Measurements from ENCODE around the gene BRD4. TPM values are rescaled to one million over a fixed set of nuclear protein-coding genes. Genes with fewer than 3 reads are reported as not detected.
"Not testable (repeated sequence)": the region's sequence is repeated elsewhere in the genome, so short reads cannot be mapped to it uniquely, and the experiment has no call there.

BRD4 gene
- total RNA-seq, 4 donors from 2014 or later: 54.8 to 111 (median 68.3) TPM

GRCh38 chr19:15340086-15340485 is 7.7 kb upstream of the BRD4 start:
- WGBS: 98% methylated on average over 4 of the region's 4 CpGs
- Histone ChIP-seq H3K9me3 (no peaks in the 10 kb centered on the region), H3K27me3 (no peaks in the 10 kb centered on the region), H3K4me1 (no peaks in the 10 kb centered on the region), H3K36me3 (peaks cover 9% of the 10 kb centered on the region), H3K27ac (no peak overlapping the region), H3K4me3 (no peak overlapping the region)
- no peak for TF ChIP-seq POLR2AphosphoS5 (IDR thresholded peaks at IDR 0.05)
- TF ChIP-seq EP300 (IDR thresholded peaks at IDR 0.05): no peak
- no peak for TF ChIP-seq POLR2A (IDR thresholded peaks at IDR 0.05)
- no peak for DNase-seq (ENCODE audit: low spot score in 2 of 2)

- no peak for TF ChIP-seq EP300 (IDR thresholded peaks at IDR 0.05)
- no peak for TF ChIP-seq CTCF (IDR thresholded peaks at IDR 0.05)
- TF ChIP-seq POLR2A (IDR thresholded peaks at IDR 0.05): no peak
- TF ChIP-seq POLR2AphosphoS5 (IDR thresholded peaks at IDR 0.05): no peak
- no peaks in the 10 kb centered on the region for H3K27me3 ChIP-seq
- H3K36me3 ChIP-seq: no peaks in the 10 kb centered on the region
- H3K27ac ChIP-seq: no peak overlapping the region
- DNase-seq (ENCODE audit: low spot score in 2 of 2): no peak
- H3K4me3 ChIP-seq: no peak overlapping the region
- 56% methylated on average over 8 of the region's 8 CpGs for WGBS
- peaks cover 13% of the 10 kb centered on the region for H3K4me1 ChIP-seq
- no peaks in the 10 kb centered on the region for H3K9me3 ChIP-seq
Observed at GRCh38 chr19:15337202-15337601, 4.9 kb upstream of the BRD4 start.

GRCh38 chr19:15335992-15336391 is 3.7 kb upstream of the BRD4 start:
- not testable (repeated sequence) for H3K36me3 ChIP-seq; H3K27me3 ChIP-seq; DNase-seq (ENCODE audit: low spot score in 2 of 2); H3K4me3 ChIP-seq; H3K27ac ChIP-seq; H3K9me3 ChIP-seq
- 77% methylated on average over 7 of the region's 7 CpGs for WGBS
- peaks cover 13% of the 10 kb centered on the region for H3K4me1 ChIP-seq

GRCh38 chr19:15331419-15332310 is 674 bp downstream of the BRD4 start:
- peaks cover 54% of the 10 kb centered on the region for H3K4me1 ChIP-seq
- H3K36me3 ChIP-seq: no peaks in the 10 kb centered on the region
- H3K4me3 ChIP-seq: peak overlapping the region; percentile 95
- H3K27ac ChIP-seq: peak overlapping the region; percentile 98
- no peak for TF ChIP-seq POLR2A (IDR thresholded peaks at IDR 0.05)
- TF ChIP-seq POLR2AphosphoS5 (IDR thresholded peaks at IDR 0.05): peak in 2 of 3 donors; percentile 55 to 72
- no peaks in the 10 kb centered on the region for H3K27me3 ChIP-seq
- DNase-seq (ENCODE audit: low spot score in 2 of 2): peak in 1 of 2 donors; percentile 78
- H3K9me3 ChIP-seq: no peaks in the 10 kb centered on the region
- 2% methylated on average over 7 of the region's 122 CpGs for WGBS

- Histone ChIP-seq H3K4me3 (peak overlapping the region; percentile 95), H3K9me3 (no peaks in the 10 kb centered on the region), H3K4me1 (peaks cover 60% of the 10 kb centered on the region), H3K27me3 (no peaks in the 10 kb centered on the region), H3K36me3 (no peaks in the 10 kb centered on the region), H3K27ac (peak overlapping the region; percentile 98)
- DNase-seq (ENCODE audit: low spot score in 2 of 2): no peak
- WGBS: 2% methylated on average over 17 of the region's 17 CpGs
- TF ChIP-seq EP300 (IDR thresholded peaks at IDR 0.05) (no peak), POLR2AphosphoS5 (IDR thresholded peaks at IDR 0.05) (no peak)
Observed at GRCh38 chr19:15330801-15331418, 1.4 kb downstream of the BRD4 start.

- Histone ChIP-seq H3K27ac (no peak overlapping the region), H3K4me3 (no peak overlapping the region), H3K36me3 (no peaks in the 10 kb centered on the region), H3K27me3 (no peaks in the 10 kb centered on the region), H3K9me3 (no peaks in the 10 kb centered on the region), H3K4me1 (peaks cover 79% of the 10 kb centered on the region)
- TF ChIP-seq CTCF (IDR thresholded peaks at IDR 0.05): no peak
- no peak for TF ChIP-seq POLR2AphosphoS5 (IDR thresholded peaks at IDR 0.05)
- no peak for TF ChIP-seq EP300 (IDR thresholded peaks at IDR 0.05)
- TF ChIP-seq POLR2A (IDR thresholded peaks at IDR 0.05): no peak
- no peak for DNase-seq (ENCODE audit: low spot score in 2 of 2)
- WGBS: 62% methylated on average over 10 of the region's 10 CpGs
Observed at GRCh38 chr19:15328312-15328711, 4.0 kb downstream of the BRD4 start.

- H3K36me3 ChIP-seq: no peaks in the 10 kb centered on the region
- H3K27ac ChIP-seq: peak overlapping the region; percentile 80
- TF ChIP-seq POLR2A (IDR thresholded peaks at IDR 0.05) (no peak), POLR2AphosphoS5 (IDR thresholded peaks at IDR 0.05) (no peak)
- peak in 1 of 2 donors; percentile 41 for DNase-seq (ENCODE audit: low spot score in 2 of 2)
- H3K9me3 ChIP-seq: no peaks in the 10 kb centered on the region
- peaks cover 93% of the 10 kb centered on the region for H3K4me1 ChIP-seq
- H3K4me3 ChIP-seq: no peak overlapping the region
- H3K27me3 ChIP-seq: no peaks in the 10 kb centered on the region
- WGBS: 30% methylated on average over 6 of the region's 6 CpGs
Observed at GRCh38 chr19:15324791-15325519, 7.4 kb downstream of the BRD4 start.

All from suprapubic skin (tissue), 4 donors.